Measurements from ENCODE around the gene TDRD3.

TDRD3 gene

GRCh38 chr13:60431108-60431700 is 34.2 kb downstream of the TDRD3 start:
- peak; percentile 76 for DNase-seq (ENCODE audit: low read depth)
- no peak overlapping the region for H3K4me3 ChIP-seq (ENCODE audit: low read depth, low read length)
- no peak for TF ChIP-seq MYC (IDR thresholded peaks at IDR 0.05; ENCODE audit: low read depth, low read length)
- TF ChIP-seq, protein P1, sequence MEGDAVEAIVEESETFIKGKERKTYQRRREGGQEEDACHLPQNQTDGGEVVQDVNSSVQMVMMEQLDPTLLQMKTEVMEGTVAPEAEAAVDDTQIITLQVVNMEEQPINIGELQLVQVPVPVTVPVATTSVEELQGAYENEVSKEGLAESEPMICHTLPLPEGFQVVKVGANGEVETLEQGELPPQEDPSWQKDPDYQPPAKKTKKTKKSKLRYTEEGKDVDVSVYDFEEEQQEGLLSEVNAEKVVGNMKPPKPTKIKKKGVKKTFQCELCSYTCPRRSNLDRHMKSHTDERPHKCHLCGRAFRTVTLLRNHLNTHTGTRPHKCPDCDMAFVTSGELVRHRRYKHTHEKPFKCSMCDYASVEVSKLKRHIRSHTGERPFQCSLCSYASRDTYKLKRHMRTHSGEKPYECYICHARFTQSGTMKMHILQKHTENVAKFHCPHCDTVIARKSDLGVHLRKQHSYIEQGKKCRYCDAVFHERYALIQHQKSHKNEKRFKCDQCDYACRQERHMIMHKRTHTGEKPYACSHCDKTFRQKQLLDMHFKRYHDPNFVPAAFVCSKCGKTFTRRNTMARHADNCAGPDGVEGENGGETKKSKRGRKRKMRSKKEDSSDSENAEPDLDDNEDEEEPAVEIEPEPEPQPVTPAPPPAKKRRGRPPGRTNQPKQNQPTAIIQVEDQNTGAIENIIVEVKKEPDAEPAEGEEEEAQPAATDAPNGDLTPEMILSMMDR (IDR thresholded peaks at IDR 0.05; ENCODE audit: low read depth, low read length) = peak; percentile 64

DNA sequence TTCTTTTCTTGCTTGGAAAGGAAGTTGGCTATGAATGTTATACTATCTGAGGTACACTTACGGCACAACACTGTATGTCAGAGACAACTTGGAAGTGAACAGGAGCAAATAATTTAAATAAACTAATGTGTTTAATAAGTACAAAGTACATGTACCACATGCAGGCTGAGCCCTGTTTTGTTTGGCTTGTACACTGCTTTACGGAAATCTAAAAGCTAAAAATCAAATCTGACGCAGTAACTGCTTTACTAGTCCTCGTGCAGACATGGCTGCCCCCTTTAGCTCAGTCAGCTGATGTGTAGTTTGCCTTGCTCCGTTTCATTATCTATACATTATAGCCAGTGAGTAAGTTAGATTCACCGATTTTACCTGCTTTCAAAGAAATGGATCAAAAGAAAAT is 36.5 kb downstream of the TDRD3 start:
- no peak for DNase-seq (ENCODE audit: low read depth)
- no peak overlapping the region for H3K4me3 ChIP-seq (ENCODE audit: low read depth, low read length)
- TF ChIP-seq MAX (IDR thresholded peaks at IDR 0.05; ENCODE audit: low read depth, low read length) (no peak), POLR2A (IDR thresholded peaks at IDR 0.05; ENCODE audit: extremely low read depth, insufficient read length) (no peak)

- DNase-seq (ENCODE audit: low read depth) = no peak
Measured at GRCh38 chr13:60435762-60436374, 38.8 kb downstream of the TDRD3 start.

GRCh38 chr13:60439201-60439600 is 42.2 kb downstream of the TDRD3 start:
- no peak for DNase-seq (ENCODE audit: low read depth)
- TF ChIP-seq MAX (IDR thresholded peaks at IDR 0.05; ENCODE audit: low read depth, low read length) = no peak
- TF ChIP-seq MYC (IDR thresholded peaks at IDR 0.05; ENCODE audit: low read depth, low read length) = no peak
- TF ChIP-seq, protein P1 (IDR thresholded peaks at IDR 0.05; ENCODE audit: low read depth, low read length) = no peak
- no peak for TF ChIP-seq POLR2A (IDR thresholded peaks at IDR 0.05; ENCODE audit: extremely low read depth, insufficient read length)
- H3K4me3 ChIP-seq (ENCODE audit: low read depth, low read length) = no peak overlapping the region

More at GRCh38 chr13:60435762-60436374, 38.8 kb downstream of the TDRD3 start:
- no peak overlapping the region for H3K4me3 ChIP-seq (ENCODE audit: low read depth, low read length)
- TF ChIP-seq MYC (IDR thresholded peaks at IDR 0.05; ENCODE audit: low read depth, low read length) (no peak), POLR2A (IDR thresholded peaks at IDR 0.05; ENCODE audit: extremely low read depth, insufficient read length) (no peak), MAX (IDR thresholded peaks at IDR 0.05; ENCODE audit: low read depth, low read length) (no peak)
- TF ChIP-seq, protein P1 (IDR thresholded peaks at IDR 0.05; ENCODE audit: low read depth, low read length) = no peak

DNA sequence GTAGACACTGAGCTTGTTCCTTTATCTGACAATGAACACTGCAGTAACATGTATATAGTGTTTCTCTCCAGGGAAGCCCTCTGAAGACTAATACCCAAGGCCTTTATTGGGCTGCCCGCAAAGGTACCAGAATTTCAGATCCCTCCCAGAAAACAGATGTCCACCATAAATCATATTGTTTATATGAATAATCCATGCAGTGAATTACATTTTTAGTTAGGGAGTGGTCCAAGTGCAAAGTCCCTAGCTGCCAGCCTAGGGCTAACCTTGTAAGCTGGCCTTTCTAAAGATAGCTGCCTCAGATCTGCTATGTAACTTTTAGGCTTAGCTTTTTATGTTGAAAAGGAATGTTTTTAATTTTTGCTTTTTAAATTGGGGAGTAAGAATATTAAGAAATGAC is 44.7 kb downstream of the TDRD3 start:
- DNase-seq (ENCODE audit: low read depth) = no peak
- TF ChIP-seq, protein P1 (IDR thresholded peaks at IDR 0.05; ENCODE audit: low read depth, low read length) = no peak
- no peak for TF ChIP-seq MYC (IDR thresholded peaks at IDR 0.05; ENCODE audit: low read depth, low read length)
- no peak for TF ChIP-seq POLR2A (IDR thresholded peaks at IDR 0.05; ENCODE audit: extremely low read depth, insufficient read length)
- no peak for TF ChIP-seq MAX (IDR thresholded peaks at IDR 0.05; ENCODE audit: low read depth, low read length)
- no peak overlapping the region for H3K4me3 ChIP-seq (ENCODE audit: low read depth, low read length)

DNA sequence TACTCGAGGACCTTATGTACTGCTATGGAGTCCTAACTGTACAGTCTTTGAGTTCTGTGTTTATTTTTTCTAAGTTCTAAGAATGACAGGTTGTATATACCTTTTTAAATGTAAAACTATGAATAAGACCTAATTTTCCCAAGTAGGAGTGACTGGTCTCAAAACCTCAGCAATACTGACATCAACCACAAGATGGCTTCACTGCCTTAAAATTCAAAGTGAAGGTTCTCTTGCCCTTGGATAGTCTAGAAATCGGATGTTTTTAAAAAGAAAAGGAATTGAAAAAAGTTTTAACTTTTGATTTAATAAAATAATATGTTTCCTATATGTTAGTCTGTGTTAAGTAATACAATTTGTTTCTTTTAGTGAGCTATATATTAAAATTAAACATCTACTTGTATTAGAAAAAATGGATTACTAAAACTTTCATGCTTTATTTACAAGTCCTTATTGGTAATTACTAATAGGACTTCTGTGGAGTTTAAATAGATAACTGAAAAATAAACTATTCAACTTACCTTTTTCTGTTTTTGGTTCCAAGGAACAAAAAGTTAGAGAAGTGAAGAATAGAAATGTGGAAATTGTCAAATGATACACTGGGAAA is 52.0 kb downstream of the TDRD3 start:
- TF ChIP-seq, protein P1 (IDR thresholded peaks at IDR 0.05; ENCODE audit: low read depth, low read length) = peak; percentile 82
- TF ChIP-seq POLR2A (IDR thresholded peaks at IDR 0.05; ENCODE audit: extremely low read depth, insufficient read length) = no peak
- TF ChIP-seq MAX (IDR thresholded peaks at IDR 0.05; ENCODE audit: low read depth, low read length) = no peak
- no peak for TF ChIP-seq MYC (IDR thresholded peaks at IDR 0.05; ENCODE audit: low read depth, low read length)
- DNase-seq (ENCODE audit: low read depth) = peak; percentile 63

More for the DNA sequence above, 52.0 kb downstream of the TDRD3 start:
- H3K4me3 ChIP-seq (ENCODE audit: low read depth, low read length) = no peak overlapping the region
